Cerebellar nuclear complex (tissue), 1 donor: ENCODE measurements around the gene ANGEL1.

Experiments
- DNase-seq, 2 experiments: peaks; one replicate each; lab custom pipeline; 2025; lab: John Stamatoyannopoulos, UW

ANGEL1 gene

GRCh38 chr14:76779221-76780057 lies 33.2 kb downstream of the ANGEL1 start:
- DNase-seq: no peak

- no peak for DNase-seq
Measured at GRCh38 chr14:76778546-76779215, 34.0 kb downstream of the ANGEL1 start.

- DNase-seq: no peak
Measured at GRCh38 chr14:76777721-76778120, 35.0 kb downstream of the ANGEL1 start.

GRCh38 chr14:76776428-76777251 lies 36.0 kb downstream of the ANGEL1 start:
- no peak for DNase-seq

- DNase-seq: no peak
Measured at GRCh38 chr14:76775695-76776427, 36.8 kb downstream of the ANGEL1 start.

GRCh38 chr14:76774821-76775694 lies 37.6 kb downstream of the ANGEL1 start:
- DNase-seq: no peak

GRCh38 chr14:76773956-76774820 lies 38.5 kb downstream of the ANGEL1 start:
- no peak for DNase-seq

- DNase-seq: no peak
Measured at GRCh38 chr14:76773188-76773885, 39.3 kb downstream of the ANGEL1 start.

GRCh38 chr14:76772300-76773187 lies 40.1 kb downstream of the ANGEL1 start:
- no peak for DNase-seq

- DNase-seq: no peak
Measured at GRCh38 chr14:76771437-76771980, 41.2 kb downstream of the ANGEL1 start.

GRCh38 chr14:76770521-76771436 lies 41.9 kb downstream of the ANGEL1 start:
- DNase-seq: no peak

GRCh38 chr14:76769636-76770292 lies 42.9 kb downstream of the ANGEL1 start:
- DNase-seq: no peak

- no peak for DNase-seq
Measured at GRCh38 chr14:76768671-76769500, 43.8 kb downstream of the ANGEL1 start.

GRCh38 chr14:76767681-76768656 lies 44.7 kb downstream of the ANGEL1 start:
- no peak for DNase-seq
